ENCODE measurements around the gene CMTM1.

GRCh38 chr16:66612422-66612821 lies 46.2 kb downstream of the CMTM1 start:
- no peak for TF ChIP-seq POLR2AphosphoS5 (IDR thresholded peaks at IDR 0.05; ENCODE audit: low read depth, low read length)
- no peak for TF ChIP-seq POLR2A (IDR thresholded peaks at IDR 0.05; ENCODE audit: low read depth, low read length)
- no peak for TF ChIP-seq SPI1 (IDR thresholded peaks at IDR 0.05; ENCODE audit: low read depth, low read length)
- no peak for TF ChIP-seq TAF1 (IDR thresholded peaks at IDR 0.05; ENCODE audit: low read depth, low read length)
- no peak for TF ChIP-seq POU2F2 (IDR thresholded peaks at IDR 0.05; ENCODE audit: low read depth, low read length)
